Skeletal muscle satellite cell (primary cell): ENCODE measurements around the gene SLC6A16.
"Not testable (repeated sequence)": the region's sequence is repeated elsewhere in the genome, so short reads cannot be mapped to it uniquely, and the experiment has no call there.

ENCODE experiments used
- H3K27me3 ChIP-seq: 2 replicates; pipeline ENCODE4 v1.7.0; 2013; ENCODE audit warnings: low read length; ENCODE audit not compliant: control insufficient read depth, insufficient read depth
- H3K36me3 ChIP-seq: 2 replicates; pipeline ENCODE4 v1.7.0; 2013; ENCODE audit warnings: mild to moderate bottlenecking, control low read depth, low read length; ENCODE audit not compliant: insufficient read depth
- H3K4me1 ChIP-seq: 2 replicates; pipeline ENCODE4 v1.7.0; 2013; ENCODE audit warnings: low read length; ENCODE audit not compliant: control insufficient read depth, insufficient read depth
- H3K4me2 ChIP-seq: 2 replicates; pipeline ENCODE4 v1.7.0; 2013; ENCODE audit warnings: mild to moderate bottlenecking, low read length
- H3K4me3 ChIP-seq: 2 replicates; pipeline ENCODE4 v1.7.0; 2013; ENCODE audit warnings: low read length
- H3K9ac ChIP-seq: 2 replicates; pipeline ENCODE4 v1.7.0; 2013; ENCODE audit warnings: mild to moderate bottlenecking, low read depth, low read length, moderate library complexity
- H3K9me3 ChIP-seq: replicated peaks from 2 replicates; pipeline ENCODE4 v1.7.0; 2013; ENCODE audit warnings: mild to moderate bottlenecking, control low read depth, low read length

Gene SLC6A16

DNA sequence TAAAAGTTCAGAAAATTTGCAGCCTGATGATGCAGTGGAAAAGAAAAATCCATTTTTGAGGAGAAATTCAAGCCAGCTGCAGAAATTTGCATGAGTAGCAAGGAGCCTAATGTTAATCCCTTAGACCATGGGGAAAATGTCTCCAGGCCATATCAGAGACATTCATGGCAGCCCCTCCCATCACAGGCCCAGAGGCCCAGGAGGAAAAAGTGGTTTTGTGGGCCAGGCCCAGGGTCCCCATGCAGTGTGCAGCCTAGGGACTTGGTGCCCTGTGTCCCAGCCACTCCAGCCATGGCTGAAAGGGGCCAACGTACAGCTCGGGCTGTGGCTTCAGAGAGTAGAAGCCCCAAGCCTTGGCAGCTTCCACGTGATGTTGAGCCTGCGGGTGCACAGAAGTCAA is 36.8 kb downstream of the SLC6A16 start:
- H3K4me1 ChIP-seq, H3K9me3 ChIP-seq, H3K9ac ChIP-seq, H3K4me2 ChIP-seq, H3K36me3 ChIP-seq, H3K4me3 ChIP-seq: not testable (repeated sequence)
- peaks cover 14% of the 10 kb centered on the region for H3K27me3 ChIP-seq

DNA sequence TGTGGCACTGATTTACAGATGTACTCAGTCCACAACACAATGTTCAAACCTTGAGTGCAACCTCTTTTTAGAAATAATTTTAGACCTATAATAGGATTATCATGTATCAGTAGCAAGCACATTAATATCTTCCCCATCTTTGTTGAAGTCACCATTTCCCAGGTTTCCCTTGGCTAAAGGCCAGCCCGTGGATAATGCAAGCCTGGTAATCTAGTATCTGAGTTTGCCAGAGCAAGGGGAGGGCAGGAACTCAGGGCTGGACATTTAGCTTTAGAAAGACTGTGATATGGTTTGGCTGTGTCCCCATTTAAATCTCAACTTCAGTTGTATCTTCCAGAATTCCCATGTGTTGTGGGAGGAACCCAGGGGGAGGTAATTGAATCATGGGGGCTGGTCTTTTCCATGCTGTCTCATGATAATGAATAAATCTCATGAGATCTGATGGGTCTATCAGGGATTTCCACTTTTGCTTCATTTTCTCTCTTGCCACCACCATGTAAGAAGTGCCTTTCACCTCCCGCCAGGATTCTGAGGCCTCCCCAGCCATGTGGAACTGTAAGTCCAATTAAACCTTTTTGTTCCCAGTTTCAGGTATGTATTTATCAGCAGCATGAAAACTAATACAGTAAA is 37.7 kb downstream of the SLC6A16 start:
- H3K36me3 ChIP-seq = no peaks in the 10 kb centered on the region
- no peak overlapping the region for H3K9ac ChIP-seq
- H3K9me3 ChIP-seq = no peaks in the 10 kb centered on the region
- no peak overlapping the region for H3K4me3 ChIP-seq
- no peaks in the 10 kb centered on the region for H3K4me1 ChIP-seq
- peaks cover 22% of the 10 kb centered on the region for H3K27me3 ChIP-seq
- no peak overlapping the region for H3K4me2 ChIP-seq

DNA sequence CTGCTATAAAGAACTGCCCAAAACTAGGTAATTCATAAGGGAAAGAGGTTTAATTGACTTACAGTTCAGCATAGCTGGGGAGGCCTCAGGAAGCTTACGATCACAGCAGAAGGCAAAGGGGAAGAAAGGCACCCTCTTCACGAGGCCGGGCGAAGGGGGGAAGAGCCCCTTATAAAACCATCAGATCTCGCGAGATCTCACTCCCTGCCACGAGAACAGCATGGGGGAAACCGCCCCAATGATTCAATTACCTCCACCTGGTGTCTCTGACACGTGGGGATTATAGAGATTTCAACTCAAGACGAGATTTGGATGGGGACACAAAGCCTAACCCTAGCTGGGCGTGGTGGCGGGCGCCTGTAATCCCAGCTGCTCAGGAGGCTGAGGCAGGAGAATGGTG is 42.8 kb downstream of the SLC6A16 start:
- Histone ChIP-seq H3K36me3 (no peaks in the 10 kb centered on the region), H3K4me3 (no peak overlapping the region)

DNA sequence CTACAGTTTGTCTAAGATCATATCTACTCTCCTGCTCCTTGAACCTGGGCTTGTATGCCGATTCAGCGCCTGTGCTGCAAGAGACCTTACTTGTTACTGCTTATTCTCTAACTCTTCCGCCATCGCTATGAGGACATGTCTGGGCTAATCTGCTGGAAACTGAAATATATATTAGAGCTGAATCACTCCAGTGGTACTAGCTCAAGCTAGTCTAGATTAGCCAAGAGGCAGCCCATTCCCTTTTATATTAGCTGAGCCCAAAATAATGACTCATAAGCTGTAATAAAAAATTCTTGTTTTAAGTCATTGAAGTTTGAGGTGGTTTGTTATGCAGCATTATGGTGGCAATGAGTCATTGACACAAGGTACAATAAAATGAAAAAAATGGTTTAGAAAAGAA is 52.8 kb downstream of the SLC6A16 start:
- no peak overlapping the region for H3K4me3 ChIP-seq
- no peak overlapping the region for H3K4me2 ChIP-seq
- H3K9me3 ChIP-seq = no peaks in the 10 kb centered on the region
- H3K27me3 ChIP-seq = peaks cover 18% of the 10 kb centered on the region
- peaks cover 3% of the 10 kb centered on the region for H3K4me1 ChIP-seq
- no peak overlapping the region for H3K9ac ChIP-seq
- no peaks in the 10 kb centered on the region for H3K36me3 ChIP-seq

More for the DNA sequence above, 42.8 kb downstream of the SLC6A16 start:
- Histone ChIP-seq H3K4me1 (no peaks in the 10 kb centered on the region), H3K9ac (no peak overlapping the region), H3K27me3 (peaks cover 33% of the 10 kb centered on the region), H3K9me3 (no peaks in the 10 kb centered on the region), H3K4me2 (no peak overlapping the region)

DNA sequence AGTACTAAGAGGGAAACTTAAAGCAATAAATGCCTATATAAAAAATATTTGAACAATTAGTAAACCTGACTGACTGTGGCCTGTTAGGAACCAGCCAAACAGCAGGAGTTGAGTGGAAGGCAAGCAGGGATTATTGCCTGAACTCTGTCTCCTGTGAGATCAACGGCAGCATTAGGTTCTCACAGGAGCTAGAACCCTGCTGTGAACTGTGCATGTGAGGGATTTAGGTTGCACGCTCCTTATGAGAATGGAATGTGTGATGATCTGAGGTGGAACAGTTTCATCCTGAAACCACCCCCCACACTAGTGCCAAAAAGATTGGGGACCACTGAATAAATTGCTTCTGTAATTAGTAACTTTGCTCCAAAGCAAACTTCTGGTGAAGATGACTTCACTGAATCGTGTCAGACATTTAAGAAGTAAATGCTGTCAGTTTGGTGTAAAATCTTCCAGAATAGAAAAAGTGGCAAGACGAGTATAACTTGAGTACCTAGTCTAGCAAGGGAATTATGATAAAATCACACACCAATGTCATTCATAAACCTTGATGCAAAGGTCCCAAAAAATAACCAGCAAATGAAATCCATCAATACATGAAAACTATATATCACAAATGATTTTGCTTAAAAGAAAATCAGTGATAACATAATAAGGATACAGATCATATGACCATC is 53.8 kb downstream of the SLC6A16 start:
- Histone ChIP-seq H3K27me3 (peaks cover 17% of the 10 kb centered on the region), H3K4me1 (peaks cover 3% of the 10 kb centered on the region), H3K4me3 (no peak overlapping the region), H3K36me3 (no peaks in the 10 kb centered on the region), H3K9me3 (no peaks in the 10 kb centered on the region), H3K4me2 (no peak overlapping the region), H3K9ac (no peak overlapping the region)

DNA sequence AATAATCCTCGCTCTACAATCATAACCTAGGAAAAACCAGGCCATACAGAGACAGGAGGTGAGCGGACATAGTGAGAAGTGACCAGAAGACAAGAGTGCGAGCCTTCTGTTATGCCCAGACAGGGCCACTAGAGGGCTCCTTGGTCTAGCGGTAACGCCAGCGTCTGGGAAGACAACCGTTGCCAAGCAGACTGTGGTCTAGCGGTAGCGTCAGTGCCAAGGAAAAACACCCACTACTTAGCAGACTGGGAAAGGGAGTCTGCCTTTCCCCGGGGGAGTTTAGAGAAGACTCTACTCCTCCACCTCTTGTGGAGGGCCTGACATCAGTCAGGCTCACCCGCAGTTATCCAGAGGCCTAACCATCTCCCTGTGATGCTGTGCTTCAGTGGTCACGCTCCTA is 58.6 kb downstream of the SLC6A16 start:
- H3K4me3 ChIP-seq, H3K9me3 ChIP-seq, H3K9ac ChIP-seq, H3K4me1 ChIP-seq, H3K4me2 ChIP-seq, H3K36me3 ChIP-seq: not testable (repeated sequence)
- peaks cover 11% of the 10 kb centered on the region for H3K27me3 ChIP-seq

DNA sequence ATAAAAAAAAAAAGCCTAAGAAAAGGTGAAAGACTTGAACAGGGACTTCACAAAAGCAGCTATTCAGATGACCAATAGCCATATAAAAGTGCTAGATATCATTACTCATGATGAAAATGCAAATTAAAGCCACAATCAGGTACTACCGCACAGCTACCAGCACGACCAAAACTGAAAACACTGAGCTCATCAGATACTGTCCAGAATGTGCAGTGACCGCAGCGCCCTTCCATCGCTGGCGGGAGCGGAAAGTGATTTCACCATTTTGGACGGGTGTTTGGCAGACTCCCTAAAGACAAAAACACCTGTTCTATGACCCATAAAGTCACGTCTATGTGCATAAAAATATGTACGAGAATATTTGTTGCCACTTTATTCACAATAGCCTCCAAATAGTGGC is 60.7 kb downstream of the SLC6A16 start:
- Histone ChIP-seq H3K4me1 (no peaks in the 10 kb centered on the region), H3K4me3 (no peak overlapping the region), H3K27me3 (peaks cover 10% of the 10 kb centered on the region), H3K9ac (no peak overlapping the region), H3K9me3 (no peaks in the 10 kb centered on the region), H3K36me3 (no peaks in the 10 kb centered on the region), H3K4me2 (no peak overlapping the region)

DNA sequence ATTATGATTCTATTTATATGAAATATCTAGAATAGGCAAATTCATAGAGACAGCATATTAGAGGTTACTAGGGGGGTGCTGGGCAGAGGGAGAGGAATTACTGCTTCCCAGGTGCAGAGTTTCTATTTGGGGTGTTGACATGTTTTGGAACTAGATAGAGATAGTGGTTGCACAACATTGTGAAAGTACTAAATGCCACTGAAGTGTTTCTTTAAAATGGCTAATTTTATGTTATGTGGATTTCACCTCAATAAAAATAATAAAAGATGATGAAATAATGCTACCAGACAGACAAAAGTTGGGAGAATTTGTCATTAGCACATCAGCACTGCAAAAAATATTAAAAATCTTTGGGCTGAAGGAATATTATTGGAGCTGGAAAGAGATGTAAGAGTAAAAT is 63.4 kb downstream of the SLC6A16 start:
- H3K27me3 ChIP-seq = peaks cover 14% of the 10 kb centered on the region
- no peak overlapping the region for H3K9ac ChIP-seq
- H3K4me2 ChIP-seq = no peak overlapping the region
- H3K4me1 ChIP-seq = no peaks in the 10 kb centered on the region
- no peak overlapping the region for H3K4me3 ChIP-seq
- peaks cover 7% of the 10 kb centered on the region for H3K9me3 ChIP-seq
- no peaks in the 10 kb centered on the region for H3K36me3 ChIP-seq

DNA sequence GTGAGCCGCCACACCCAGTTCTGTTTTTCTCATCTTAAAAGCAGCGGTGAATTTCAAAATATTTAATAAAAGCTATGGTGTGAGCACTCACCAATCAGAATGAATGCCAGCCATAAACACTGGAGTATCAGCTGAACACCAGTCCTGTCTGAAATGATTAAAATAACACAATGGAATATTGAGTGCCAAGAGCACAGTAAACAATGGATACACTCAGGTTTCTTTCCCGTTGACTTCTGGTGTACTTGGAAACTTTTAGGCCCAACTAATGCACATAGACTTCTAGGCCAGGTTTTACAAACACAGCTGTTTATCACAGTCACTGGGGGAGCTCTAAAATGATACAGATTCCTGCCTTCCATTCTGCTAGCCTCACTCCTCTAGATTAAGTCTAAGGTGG is 68.3 kb downstream of the SLC6A16 start:
- Histone ChIP-seq H3K27me3 (peaks cover 19% of the 10 kb centered on the region), H3K4me3 (no peak overlapping the region), H3K9ac (no peak overlapping the region), H3K4me2 (no peak overlapping the region), H3K36me3 (no peaks in the 10 kb centered on the region), H3K9me3 (peaks cover 7% of the 10 kb centered on the region), H3K4me1 (no peaks in the 10 kb centered on the region)

DNA sequence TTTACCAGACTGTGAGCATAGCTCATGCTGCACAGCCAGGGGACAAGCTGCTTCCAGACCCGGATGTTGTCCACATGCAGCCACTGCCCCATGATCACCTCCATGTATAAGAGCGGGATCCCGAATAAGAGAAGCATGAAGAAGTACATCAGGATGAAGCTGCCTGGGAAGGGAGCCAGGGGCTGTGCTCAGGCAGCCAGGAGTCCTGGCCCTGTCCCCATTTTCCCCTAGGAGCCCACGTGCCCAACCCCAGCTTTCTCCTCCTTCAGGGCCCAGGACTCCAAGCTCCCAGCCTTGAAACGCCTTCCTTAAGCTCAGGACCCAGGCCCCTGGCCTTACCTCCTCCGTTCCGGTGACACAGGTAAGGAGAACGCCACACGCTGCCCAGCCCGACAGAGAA is 69.3 kb downstream of the SLC6A16 start:
- Histone ChIP-seq H3K4me1 (no peaks in the 10 kb centered on the region), H3K9me3 (peaks cover 7% of the 10 kb centered on the region), H3K9ac (no peak overlapping the region), H3K36me3 (no peaks in the 10 kb centered on the region), H3K27me3 (peaks cover 19% of the 10 kb centered on the region), H3K4me3 (no peak overlapping the region), H3K4me2 (no peak overlapping the region)

DNA sequence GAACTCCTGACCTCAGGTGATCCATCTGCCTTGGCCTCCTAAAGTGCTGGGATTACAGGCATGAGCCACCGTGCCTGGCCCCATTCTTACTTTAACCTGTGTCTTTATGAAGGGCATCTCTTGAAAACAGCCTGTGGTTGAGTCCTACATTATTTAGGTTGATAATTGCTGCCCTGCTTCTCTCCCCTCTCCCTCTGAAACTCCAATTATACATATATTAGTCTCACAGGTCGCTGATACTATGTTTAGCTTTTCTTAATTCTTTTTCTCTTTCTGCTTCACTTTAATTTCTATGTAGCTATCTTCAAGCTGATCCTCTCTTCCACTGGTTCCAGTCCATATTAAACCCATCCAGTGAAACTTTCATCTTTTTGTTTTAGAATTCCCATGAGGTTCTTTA is 75.1 kb downstream of the SLC6A16 start:
- Histone ChIP-seq H3K27me3 (peaks cover 18% of the 10 kb centered on the region), H3K4me1 (no peaks in the 10 kb centered on the region), H3K4me2 (no peak overlapping the region)

DNA sequence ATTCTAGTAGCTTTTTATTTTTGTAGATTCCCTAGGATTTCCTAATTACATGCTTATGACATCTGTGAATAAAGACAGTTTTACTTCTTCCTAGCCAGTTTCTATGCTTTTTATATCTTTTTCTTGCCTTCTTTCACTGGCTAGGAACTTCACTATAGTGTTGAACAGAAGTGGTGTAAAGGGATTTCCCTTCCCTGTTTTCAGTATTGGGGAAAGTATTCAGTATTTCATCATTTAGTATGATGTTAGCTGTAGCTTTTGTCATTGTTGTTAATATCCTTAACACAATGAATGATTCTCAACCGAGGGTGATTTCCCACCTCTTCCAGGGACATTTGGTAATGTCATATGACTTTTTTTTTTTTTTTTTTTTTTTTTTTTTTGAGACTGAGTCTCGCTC is 77.3 kb downstream of the SLC6A16 start:
- Histone ChIP-seq H3K4me2 (no peak overlapping the region), H3K4me3 (no peak overlapping the region), H3K36me3 (no peaks in the 10 kb centered on the region), H3K4me1 (no peaks in the 10 kb centered on the region), H3K9ac (no peak overlapping the region), H3K9me3 (no peaks in the 10 kb centered on the region), H3K27me3 (peaks cover 17% of the 10 kb centered on the region)

More for the DNA sequence above, 75.1 kb downstream of the SLC6A16 start:
- Histone ChIP-seq H3K4me3 (no peak overlapping the region), H3K36me3 (no peaks in the 10 kb centered on the region), H3K9ac (no peak overlapping the region), H3K9me3 (no peaks in the 10 kb centered on the region)
